ENCODE measurements around the gene DHX35. TPM values are rescaled to one million over a fixed set of nuclear protein-coding genes. Genes with fewer than 3 reads are reported as not detected.
A peak's percentile ranks its signal among the peaks of the same experiment; 100 is the strongest.

DHX35 gene
- total and polyA plus RNA-seq, 2 of the 13 experiments (the other 11 are each of a cell fraction or from before 2014, with no cell fraction given) = 25.8 to 28.7 TPM

DNA sequence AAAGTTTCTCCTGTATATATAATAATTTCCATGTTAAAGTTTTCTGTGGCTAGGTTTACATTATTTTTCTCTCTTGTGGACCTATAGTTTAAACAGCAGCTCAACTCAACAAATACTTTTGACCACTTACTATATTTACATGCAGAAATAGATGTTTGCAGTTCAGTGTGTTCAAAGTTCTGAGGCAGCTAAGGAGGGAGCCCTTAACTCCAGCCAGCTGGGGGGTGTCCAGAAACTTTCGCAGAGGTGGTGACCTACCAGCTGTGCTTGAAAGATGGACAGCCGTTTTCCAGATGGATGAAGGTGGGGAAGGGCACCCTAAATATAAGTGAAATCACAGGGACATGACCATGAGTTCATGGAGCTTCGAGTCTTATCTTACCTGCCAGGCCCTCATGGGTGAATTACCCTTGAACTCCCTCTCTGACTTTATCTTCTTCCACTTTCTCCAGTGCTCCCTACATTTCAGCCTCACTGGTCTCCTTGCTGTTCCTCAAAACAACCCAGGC lies 33.4 kb downstream of the DHX35 start (continued):
- 0 out of 2 replicates have a peak, but pooled peaks have one; percentile 26 for TF ChIP-seq ZNF740 (CRISPR knock-in tag; IDR thresholded peaks at IDR 0.05)
- 0 out of 2 replicates have a peak, but pooled peaks have one; percentile 15 for TF ChIP-seq THAP11 (CRISPR knock-in tag; IDR thresholded peaks at IDR 0.05)
- no peak for TF ChIP-seq ZNF329 (CRISPR knock-in tag; IDR thresholded peaks at IDR 0.05; ENCODE audit: low read depth)
- TF ChIP-seq, protein P1, sequence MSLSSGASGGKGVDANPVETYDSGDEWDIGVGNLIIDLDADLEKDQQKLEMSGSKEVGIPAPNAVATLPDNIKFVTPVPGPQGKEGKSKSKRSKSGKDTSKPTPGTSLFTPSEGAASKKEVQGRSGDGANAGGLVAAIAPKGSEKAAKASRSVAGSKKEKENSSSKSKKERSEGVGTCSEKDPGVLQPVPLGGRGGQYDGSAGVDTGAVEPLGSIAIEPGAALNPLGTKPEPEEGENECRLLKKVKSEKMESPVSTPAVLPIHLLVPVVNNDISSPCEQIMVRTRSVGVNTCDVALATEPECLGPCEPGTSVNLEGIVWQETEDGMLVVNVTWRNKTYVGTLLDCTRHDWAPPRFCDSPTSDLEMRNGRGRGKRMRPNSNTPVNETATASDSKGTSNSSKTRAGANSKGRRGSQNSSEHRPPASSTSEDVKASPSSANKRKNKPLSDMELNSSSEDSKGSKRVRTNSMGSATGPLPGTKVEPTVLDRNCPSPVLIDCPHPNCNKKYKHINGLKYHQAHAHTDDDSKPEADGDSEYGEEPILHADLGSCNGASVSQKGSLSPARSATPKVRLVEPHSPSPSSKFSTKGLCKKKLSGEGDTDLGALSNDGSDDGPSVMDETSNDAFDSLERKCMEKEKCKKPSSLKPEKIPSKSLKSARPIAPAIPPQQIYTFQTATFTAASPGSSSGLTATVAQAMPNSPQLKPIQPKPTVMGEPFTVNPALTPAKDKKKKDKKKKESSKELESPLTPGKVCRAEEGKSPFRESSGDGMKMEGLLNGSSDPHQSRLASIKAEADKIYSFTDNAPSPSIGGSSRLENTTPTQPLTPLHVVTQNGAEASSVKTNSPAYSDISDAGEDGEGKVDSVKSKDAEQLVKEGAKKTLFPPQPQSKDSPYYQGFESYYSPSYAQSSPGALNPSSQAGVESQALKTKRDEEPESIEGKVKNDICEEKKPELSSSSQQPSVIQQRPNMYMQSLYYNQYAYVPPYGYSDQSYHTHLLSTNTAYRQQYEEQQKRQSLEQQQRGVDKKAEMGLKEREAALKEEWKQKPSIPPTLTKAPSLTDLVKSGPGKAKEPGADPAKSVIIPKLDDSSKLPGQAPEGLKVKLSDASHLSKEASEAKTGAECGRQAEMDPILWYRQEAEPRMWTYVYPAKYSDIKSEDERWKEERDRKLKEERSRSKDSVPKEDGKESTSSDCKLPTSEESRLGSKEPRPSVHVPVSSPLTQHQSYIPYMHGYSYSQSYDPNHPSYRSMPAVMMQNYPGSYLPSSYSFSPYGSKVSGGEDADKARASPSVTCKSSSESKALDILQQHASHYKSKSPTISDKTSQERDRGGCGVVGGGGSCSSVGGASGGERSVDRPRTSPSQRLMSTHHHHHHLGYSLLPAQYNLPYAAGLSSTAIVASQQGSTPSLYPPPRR (CRISPR knock-in tag; IDR thresholded peaks at IDR 0.05; ENCODE audit: borderline replicate concordance) = peak; percentile 31; the same call in 1 of the 2 replicates
- TF ChIP-seq, protein P2, sequence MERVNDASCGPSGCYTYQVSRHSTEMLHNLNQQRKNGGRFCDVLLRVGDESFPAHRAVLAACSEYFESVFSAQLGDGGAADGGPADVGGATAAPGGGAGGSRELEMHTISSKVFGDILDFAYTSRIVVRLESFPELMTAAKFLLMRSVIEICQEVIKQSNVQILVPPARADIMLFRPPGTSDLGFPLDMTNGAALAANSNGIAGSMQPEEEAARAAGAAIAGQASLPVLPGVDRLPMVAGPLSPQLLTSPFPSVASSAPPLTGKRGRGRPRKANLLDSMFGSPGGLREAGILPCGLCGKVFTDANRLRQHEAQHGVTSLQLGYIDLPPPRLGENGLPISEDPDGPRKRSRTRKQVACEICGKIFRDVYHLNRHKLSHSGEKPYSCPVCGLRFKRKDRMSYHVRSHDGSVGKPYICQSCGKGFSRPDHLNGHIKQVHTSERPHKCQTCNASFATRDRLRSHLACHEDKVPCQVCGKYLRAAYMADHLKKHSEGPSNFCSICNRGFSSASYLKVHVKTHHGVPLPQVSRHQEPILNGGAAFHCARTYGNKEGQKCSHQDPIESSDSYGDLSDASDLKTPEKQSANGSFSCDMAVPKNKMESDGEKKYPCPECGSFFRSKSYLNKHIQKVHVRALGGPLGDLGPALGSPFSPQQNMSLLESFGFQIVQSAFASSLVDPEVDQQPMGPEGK (CRISPR knock-in tag; IDR thresholded peaks at IDR 0.05) = peak; percentile 38; the same call in 1 of the 2 replicates
- TF ChIP-seq PLSCR1 (CRISPR knock-in tag; IDR thresholded peaks at IDR 0.05; ENCODE audit: borderline replicate concordance) = no peak
- peak; percentile 11; the same call in 1 of the 2 replicates for TF ChIP-seq FOXO1 (CRISPR knock-in tag; IDR thresholded peaks at IDR 0.05)
- TF ChIP-seq, protein P3, sequence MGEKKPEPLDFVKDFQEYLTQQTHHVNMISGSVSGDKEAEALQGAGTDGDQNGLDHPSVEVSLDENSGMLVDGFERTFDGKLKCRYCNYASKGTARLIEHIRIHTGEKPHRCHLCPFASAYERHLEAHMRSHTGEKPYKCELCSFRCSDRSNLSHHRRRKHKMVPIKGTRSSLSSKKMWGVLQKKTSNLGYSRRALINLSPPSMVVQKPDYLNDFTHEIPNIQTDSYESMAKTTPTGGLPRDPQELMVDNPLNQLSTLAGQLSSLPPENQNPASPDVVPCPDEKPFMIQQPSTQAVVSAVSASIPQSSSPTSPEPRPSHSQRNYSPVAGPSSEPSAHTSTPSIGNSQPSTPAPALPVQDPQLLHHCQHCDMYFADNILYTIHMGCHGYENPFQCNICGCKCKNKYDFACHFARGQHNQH (CRISPR knock-in tag; IDR thresholded peaks at IDR 0.05) = peak; percentile 56; the same call in 1 of the 2 replicates
- 0 out of 2 replicates have a peak, but pooled peaks have one; percentile 29 for TF ChIP-seq MIXL1 (CRISPR knock-in tag; IDR thresholded peaks at IDR 0.05)
- TF ChIP-seq HNF4A (CRISPR knock-in tag; IDR thresholded peaks at IDR 0.05) = peak; percentile 52
- TF ChIP-seq CBX5 (CRISPR knock-in tag; IDR thresholded peaks at IDR 0.05; ENCODE audit: borderline replicate concordance) = no peak
- TF ChIP-seq GABPA (IDR thresholded peaks at IDR 0.05; ENCODE audit: low read depth, low read length) = no peak
- no peak for TF ChIP-seq GABPA (CRISPR knock-in tag; IDR thresholded peaks at IDR 0.05; ENCODE audit: low read depth)
- peak; percentile 29; the same call in 1 of the 2 replicates for TF ChIP-seq BCL6 (CRISPR knock-in tag; IDR thresholded peaks at IDR 0.05)
- TF ChIP-seq, protein P4, sequence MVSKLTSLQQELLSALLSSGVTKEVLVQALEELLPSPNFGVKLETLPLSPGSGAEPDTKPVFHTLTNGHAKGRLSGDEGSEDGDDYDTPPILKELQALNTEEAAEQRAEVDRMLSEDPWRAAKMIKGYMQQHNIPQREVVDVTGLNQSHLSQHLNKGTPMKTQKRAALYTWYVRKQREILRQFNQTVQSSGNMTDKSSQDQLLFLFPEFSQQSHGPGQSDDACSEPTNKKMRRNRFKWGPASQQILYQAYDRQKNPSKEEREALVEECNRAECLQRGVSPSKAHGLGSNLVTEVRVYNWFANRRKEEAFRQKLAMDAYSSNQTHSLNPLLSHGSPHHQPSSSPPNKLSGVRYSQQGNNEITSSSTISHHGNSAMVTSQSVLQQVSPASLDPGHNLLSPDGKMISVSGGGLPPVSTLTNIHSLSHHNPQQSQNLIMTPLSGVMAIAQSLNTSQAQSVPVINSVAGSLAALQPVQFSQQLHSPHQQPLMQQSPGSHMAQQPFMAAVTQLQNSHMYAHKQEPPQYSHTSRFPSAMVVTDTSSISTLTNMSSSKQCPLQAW (CRISPR knock-in tag; IDR thresholded peaks at IDR 0.05) = 0 out of 2 replicates have a peak, but pooled peaks have one; percentile 44
- no peak for TF ChIP-seq KDM5A (IDR thresholded peaks at IDR 0.05; ENCODE audit: borderline replicate concordance, low read length)
- no peak for TF ChIP-seq ZNF275 (CRISPR knock-in tag; IDR thresholded peaks at IDR 0.05; ENCODE audit: borderline replicate concordance)

Data from HepG2 (cell line).